Esophagus muscularis mucosa (tissue), 4 donors: Measurements from ENCODE around the gene DPYSL4. TPM values are rescaled to one million over a fixed set of nuclear protein-coding genes. Genes with fewer than 3 reads are reported as not detected.

Experiments used
- DNase-seq: peaks from one replicate; pipeline ENCODE4 v3.0.0-alpha.2; 2017; ENCODE audit errors: extremely low spot score
- H3K27ac ChIP-seq, 4 donors: fragments of 200-600 bp; sonication (generic); replicated peaks in 1 of 4; 1 replicate in 3 of 4; 2 replicates in 1 of 4; pipeline ENCODE4 v1.5.1; 2016 to 2019; ENCODE audit warnings: mild to moderate bottlenecking in 1 of 4
- H3K27me3 ChIP-seq, 4 donors: fragments of 200-600 bp; sonication (generic); one replicate each; pipeline versions ENCODE4 v1.5.1 to v1.6.0; 2016 to 2019
- H3K36me3 ChIP-seq, 4 donors: fragments of 200-600 bp; sonication (generic); one replicate each; pipeline ENCODE4 v1.5.1; 2016 to 2019
- H3K4me1 ChIP-seq, 4 donors: fragments of 200-600 bp; sonication (generic); one replicate each; pipeline ENCODE4 v1.5.1; 2016 to 2019
- H3K4me3 ChIP-seq, 4 donors: fragments of 200-600 bp; sonication (generic); 1 replicate in 2 of 4; 2 replicates in 2 of 4; pipeline ENCODE4 v1.5.1; 2016 to 2019; ENCODE audit warnings: mild to moderate bottlenecking in 4 of 4, moderate library complexity in 1 of 4
- H3K9me3 ChIP-seq, 4 donors: fragments of 200-600 bp; sonication (generic); 1 replicate in 3 of 4; 2 replicates in 1 of 4; pipeline ENCODE4 v1.5.1; 2016 to 2019
- CTCF ChIP-seq, 3 experiments: fragments of 200-600 bp in 2 of 3; fragments of 450-650 bp in 1 of 3; sonication (generic) in 2 of 3; IDR thresholded peaks; one replicate each; pipeline ENCODE4 v1.5.1; 2017 to 2019; ENCODE audit warnings: antibody characterized with exemption in 3 of 3, mild to moderate bottlenecking in 2 of 3, moderate library complexity in 1 of 3
- EP300 ChIP-seq: sonication (generic); formaldehyde crosslinking; IDR thresholded peaks from one replicate; pipeline ENCODE4 v1.6.1; 2017; ENCODE audit warnings: antibody characterized with exemption
- POLR2A ChIP-seq: fragments of 450-650 bp; IDR thresholded peaks from one replicate; pipeline ENCODE4 v1.6.1; 2017; ENCODE audit warnings: antibody characterized with exemption, moderate library complexity, mild to moderate bottlenecking, low read depth
- POLR2AphosphoS5 ChIP-seq, 2 donors: sonication (generic); formaldehyde crosslinking; IDR thresholded peaks; one replicate each; pipeline ENCODE4 v1.6.1; 2017; ENCODE audit warnings: antibody characterized with exemption in 2 of 2
- WGBS: methylation state at CpG from one replicate; pipeline ENCODE4 v1.1.5; 2018; 5-methylcytosine and 5-hydroxymethylcytosine counted together
- intact Hi-C: fragments of 100-400 bp; cut with DNase I; formaldehyde crosslinking; loops from one replicate; pipeline ENCODE4 v1.15.1; 2023
- total RNA-seq, 4 donors: library from RNA; depleted of rRNA; stranded (reverse); fragments of >200 nt; gene quantifications; one replicate each; pipeline versions ENCODE4 v1.1.0 to v1.2.1, GENCODE V29; 2016

DPYSL4 gene
- total RNA-seq, 4 donors from 2014 or later: 0.42 to 4.5 (median 1.9) TPM

- intact Hi-C loops: no loop called here
- no peak for TF ChIP-seq EP300
- TF ChIP-seq CTCF (IDR thresholded peaks at IDR 0.05): no peak
- TF ChIP-seq POLR2A: no peak
- no peak for TF ChIP-seq POLR2AphosphoS5 (IDR thresholded peaks at IDR 0.05)
- no peak for DNase-seq
- H3K4me3 ChIP-seq: no peak overlapping the region
- no peaks in the 10 kb centered on the region for H3K27me3 ChIP-seq
- peaks cover 0 to 34% (median 6%) of the 10 kb centered on the region in 4 donors for H3K36me3 ChIP-seq
- H3K9me3 ChIP-seq: no peaks in the 10 kb centered on the region
- 77% methylated on average over 12 of the region's 23 CpGs for WGBS
- no peak overlapping the region for H3K27ac ChIP-seq
- H3K4me1 ChIP-seq: no peaks in the 10 kb centered on the region
Measured at GRCh38 chr10:132149271-132149670, 37.5 kb upstream of the DPYSL4 start.

- WGBS: no CpG with 5 or more reads among the region's 7 CpGs
- Histone ChIP-seq H3K27ac (no peak overlapping the region), H3K27me3 (no peaks in the 10 kb centered on the region), H3K4me3 (no peak overlapping the region), H3K36me3 (peaks cover 0 to 39% (median 8%) of the 10 kb centered on the region in 4 donors), H3K4me1 (no peaks in the 10 kb centered on the region), H3K9me3 (no peaks in the 10 kb centered on the region)
- DNase-seq: no peak
- TF ChIP-seq CTCF (IDR thresholded peaks at IDR 0.05) (no peak), POLR2AphosphoS5 (IDR thresholded peaks at IDR 0.05) (no peak), POLR2A (no peak), EP300 (no peak)
- intact Hi-C loops: no loop called here
Measured at GRCh38 chr10:132149917-132150316, 36.8 kb upstream of the DPYSL4 start.

- no peaks in the 10 kb centered on the region for H3K4me1 ChIP-seq
- peaks cover 0 to 39% (median 8%) of the 10 kb centered on the region in 4 donors for H3K36me3 ChIP-seq
- no peak overlapping the region for H3K27ac ChIP-seq
- TF ChIP-seq CTCF (IDR thresholded peaks at IDR 0.05): no peak
- TF ChIP-seq EP300: no peak
- TF ChIP-seq POLR2A: no peak
- no peak for TF ChIP-seq POLR2AphosphoS5 (IDR thresholded peaks at IDR 0.05)
- H3K27me3 ChIP-seq: no peaks in the 10 kb centered on the region
- no peak overlapping the region for H3K4me3 ChIP-seq
- intact Hi-C loops: no loop called here
- no peaks in the 10 kb centered on the region for H3K9me3 ChIP-seq
- DNase-seq: no peak
- WGBS: 95% methylated on average over 2 of the region's 2 CpGs
Measured at GRCh38 chr10:132150777-132151176, 36.0 kb upstream of the DPYSL4 start.

GRCh38 chr10:132151286-132151950 is 35.3 kb upstream of the DPYSL4 start:
- H3K27me3 ChIP-seq: no peaks in the 10 kb centered on the region
- H3K36me3 ChIP-seq: peaks cover 0 to 39% (median 8%) of the 10 kb centered on the region in 4 donors
- intact Hi-C loops: no loop called here
- H3K4me1 ChIP-seq: no peaks in the 10 kb centered on the region
- H3K27ac ChIP-seq: no peak overlapping the region
- no peak overlapping the region for H3K4me3 ChIP-seq
- no peaks in the 10 kb centered on the region for H3K9me3 ChIP-seq
- no peak for TF ChIP-seq CTCF (IDR thresholded peaks at IDR 0.05)
- no peak for TF ChIP-seq POLR2A
- TF ChIP-seq EP300: no peak
- TF ChIP-seq POLR2AphosphoS5 (IDR thresholded peaks at IDR 0.05): no peak
- 94% methylated on average over 3 of the region's 3 CpGs for WGBS
- no peak for DNase-seq

- H3K4me1 ChIP-seq: no peaks in the 10 kb centered on the region
- H3K27me3 ChIP-seq: no peaks in the 10 kb centered on the region
- TF ChIP-seq EP300: no peak
- TF ChIP-seq POLR2AphosphoS5 (IDR thresholded peaks at IDR 0.05): no peak
- no peak for TF ChIP-seq CTCF (IDR thresholded peaks at IDR 0.05)
- TF ChIP-seq POLR2A: no peak
- intact Hi-C loops: no loop called here
- H3K4me3 ChIP-seq: no peak overlapping the region
- DNase-seq: no peak
- no peaks in the 10 kb centered on the region for H3K9me3 ChIP-seq
- WGBS: no CpG with 5 or more reads among the region's 3 CpGs
- H3K36me3 ChIP-seq: peaks cover 0 to 39% (median 8%) of the 10 kb centered on the region in 4 donors
- no peak overlapping the region for H3K27ac ChIP-seq
Measured at GRCh38 chr10:132151951-132152505, 34.7 kb upstream of the DPYSL4 start.
